ELR (cell line): Measurements from ENCODE around the gene TMEM150A.
"Not testable (repeated sequence)": the region's sequence is repeated elsewhere in the genome, so short reads cannot be mapped to it uniquely, and the experiment has no call there.

Experiments used
- DNase-seq: peaks from one replicate; pipeline ENCODE4 v3.0.0-alpha.2; 2015; ENCODE audit warnings: low read depth

The TMEM150A gene

GRCh38 chr2:85611705-85612587, 9.4 kb upstream of the TMEM150A start, which contains the start of gene C2orf68:
C2orf68 (minus strand) TSS chr2:85612066; CDS start chr2:85611984, 82 bp downstream.
- DNase-seq = peak; percentile 93

GRCh38 chr2:85611217-85611704, 8.8 kb upstream of the TMEM150A start:
- peak; percentile 43 for DNase-seq

GRCh38 chr2:85607268-85608215, 5.0 kb upstream of the TMEM150A start:
- no peak for DNase-seq

DNA sequence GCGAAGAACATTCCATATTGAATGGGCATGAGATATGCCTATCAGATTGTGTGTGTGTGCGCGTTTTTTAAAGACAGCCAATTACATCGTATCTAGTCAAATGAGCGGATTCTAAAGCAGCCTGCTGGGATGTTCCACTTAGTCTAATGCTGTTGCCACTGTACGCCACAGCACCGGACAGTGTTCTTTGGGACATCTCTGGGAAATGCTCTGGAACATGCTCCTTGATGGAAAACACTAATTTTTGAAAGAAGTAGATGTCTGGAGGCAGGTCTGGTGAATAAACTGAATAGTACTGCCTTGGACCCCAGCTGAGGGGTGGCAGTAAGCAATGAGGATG, 3.6 kb upstream of the TMEM150A start:
- no peak for DNase-seq

DNA sequence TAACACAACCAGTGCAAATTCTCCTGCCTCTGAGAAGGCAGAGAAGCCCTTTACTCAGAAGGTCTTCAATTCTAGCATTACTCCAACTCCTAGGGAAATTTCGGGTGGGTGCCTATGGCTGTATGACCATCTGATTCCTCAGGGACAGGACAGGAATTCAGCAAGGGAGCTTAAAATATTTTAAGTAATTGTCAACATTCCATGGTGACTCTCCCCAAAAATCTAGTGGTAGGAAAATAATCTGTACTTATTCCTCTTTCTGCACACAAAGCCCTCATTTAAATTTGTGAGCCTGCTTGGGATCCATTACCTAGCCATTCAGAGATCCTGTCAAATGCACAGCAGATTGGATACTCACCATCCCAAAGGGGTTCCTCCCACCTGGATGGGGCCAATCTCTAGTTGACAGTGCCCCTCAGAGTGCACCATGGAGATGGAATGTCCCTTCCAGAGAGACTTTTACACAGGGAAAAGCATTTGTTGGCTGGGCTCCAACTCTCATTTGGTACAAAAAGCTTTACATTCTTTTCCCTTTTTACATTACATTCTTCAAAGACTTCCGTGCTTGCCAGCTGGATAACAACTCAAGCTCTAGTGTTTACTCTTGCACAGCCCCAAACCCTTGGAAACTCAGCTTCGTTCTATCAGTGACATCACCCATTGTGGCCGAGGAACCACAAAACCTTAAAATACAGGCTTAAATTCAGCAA, 3.1 kb upstream of the TMEM150A start:
- peak; percentile 17 for DNase-seq

DNA sequence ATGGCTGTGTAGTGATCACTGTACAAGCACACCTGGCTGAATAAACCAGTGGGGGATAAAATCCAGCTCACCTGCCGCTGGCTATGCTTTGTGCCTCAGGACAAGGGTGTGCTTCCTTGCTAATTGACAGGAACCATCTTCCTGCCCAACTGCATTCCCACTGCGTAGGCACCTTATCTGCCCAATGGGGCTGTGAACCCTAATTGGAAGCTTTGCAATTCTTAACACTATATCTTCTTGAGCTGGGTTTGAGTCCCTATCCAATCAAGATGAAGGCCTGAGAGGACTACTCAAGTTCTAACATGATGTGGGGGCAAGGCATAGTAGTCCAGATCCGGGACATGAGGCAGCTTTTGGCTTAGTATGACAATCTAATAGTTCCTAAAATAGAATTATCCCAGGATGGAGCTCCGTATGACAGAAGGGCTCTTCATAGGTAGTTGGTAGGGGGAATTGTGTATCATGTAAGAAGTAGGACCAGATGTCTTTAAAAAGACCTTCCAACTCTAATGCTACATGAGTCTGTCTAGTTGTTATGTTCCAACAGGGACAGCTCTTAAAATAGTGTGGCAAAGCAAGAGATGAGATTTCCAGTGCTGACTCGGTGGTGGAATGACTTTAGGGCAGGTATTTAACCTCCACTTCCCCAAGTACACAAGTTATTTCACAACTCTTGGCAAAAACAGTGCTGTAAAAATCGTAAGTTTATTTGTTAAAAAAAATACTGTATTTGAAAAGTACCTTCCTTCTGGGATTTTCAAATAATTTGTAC, 2.3 kb upstream of the TMEM150A start:
- DNase-seq = no peak

DNA sequence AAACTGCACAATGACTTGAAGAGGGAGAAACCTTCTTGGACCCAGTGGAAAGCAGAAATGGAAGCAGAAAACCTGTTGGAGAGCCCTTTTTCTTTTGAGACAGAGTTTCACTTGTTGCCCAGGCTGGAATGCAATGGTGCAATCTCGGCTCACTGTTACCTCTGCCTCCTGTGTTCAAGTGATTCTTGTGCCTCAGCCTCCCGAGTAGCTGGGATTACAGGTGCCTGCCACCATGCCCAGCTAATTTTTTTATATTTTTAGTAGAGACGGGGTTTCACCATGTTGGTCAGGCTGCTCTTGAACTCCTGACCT, 1.6 kb upstream of the TMEM150A start:
- not testable (repeated sequence) for DNase-seq

DNA sequence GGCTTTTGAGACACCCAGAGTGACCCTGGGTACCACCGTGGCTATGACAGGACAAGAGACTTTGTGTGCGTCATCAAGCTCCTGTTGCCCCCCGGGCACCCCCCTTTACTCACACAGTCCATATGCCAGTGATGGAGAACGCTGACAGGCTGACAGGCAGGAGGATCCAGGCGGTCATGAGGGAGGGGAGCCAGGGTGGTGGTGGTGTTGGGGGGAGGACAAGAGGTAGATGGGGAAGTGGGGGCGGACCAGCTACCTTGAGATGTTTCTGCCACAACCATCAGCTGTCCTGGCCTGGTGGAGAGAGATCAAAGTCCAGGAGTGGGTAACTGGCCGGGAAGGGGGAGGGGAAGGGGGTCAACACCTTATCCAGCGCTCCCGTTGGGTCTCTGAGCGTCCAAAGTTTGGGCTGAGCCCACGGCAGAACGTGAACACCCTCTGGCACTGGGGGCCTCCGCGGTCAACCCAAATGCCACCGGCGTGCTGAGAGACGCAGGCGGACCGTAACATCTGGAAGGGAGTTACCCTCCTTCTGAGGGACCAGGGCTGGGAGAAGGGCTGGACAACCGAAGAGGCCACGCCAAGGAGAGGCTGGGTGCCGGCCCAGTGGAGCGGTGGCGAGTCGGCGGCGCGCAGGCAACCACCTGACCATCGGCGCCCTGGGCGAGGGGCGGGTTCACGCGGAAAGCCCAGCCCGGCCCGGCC, 575 bp downstream of the TMEM150A start:
- DNase-seq = peak; percentile 68

- no peak for DNase-seq
Observed at GRCh38 chr2:85600951-85601770, 1.3 kb downstream of the TMEM150A start.

DNA sequence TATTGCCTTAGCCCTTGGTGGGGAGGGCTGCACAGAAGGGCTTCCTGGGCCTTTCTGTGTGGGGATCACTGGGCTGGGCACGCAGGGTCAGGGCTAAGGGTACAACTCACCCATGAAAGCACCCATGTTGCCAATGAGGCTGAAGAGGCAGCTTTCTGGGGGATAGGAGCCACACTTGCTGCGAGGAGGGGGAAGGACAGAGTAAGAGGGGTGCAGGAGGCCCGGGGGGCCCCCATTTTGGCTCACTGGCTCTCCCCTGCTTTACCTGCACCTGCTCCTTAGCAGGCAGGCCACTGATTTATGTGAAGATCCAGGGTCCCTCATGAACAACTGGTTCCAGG, 2.3 kb downstream of the TMEM150A start:
- no peak for DNase-seq

DNA sequence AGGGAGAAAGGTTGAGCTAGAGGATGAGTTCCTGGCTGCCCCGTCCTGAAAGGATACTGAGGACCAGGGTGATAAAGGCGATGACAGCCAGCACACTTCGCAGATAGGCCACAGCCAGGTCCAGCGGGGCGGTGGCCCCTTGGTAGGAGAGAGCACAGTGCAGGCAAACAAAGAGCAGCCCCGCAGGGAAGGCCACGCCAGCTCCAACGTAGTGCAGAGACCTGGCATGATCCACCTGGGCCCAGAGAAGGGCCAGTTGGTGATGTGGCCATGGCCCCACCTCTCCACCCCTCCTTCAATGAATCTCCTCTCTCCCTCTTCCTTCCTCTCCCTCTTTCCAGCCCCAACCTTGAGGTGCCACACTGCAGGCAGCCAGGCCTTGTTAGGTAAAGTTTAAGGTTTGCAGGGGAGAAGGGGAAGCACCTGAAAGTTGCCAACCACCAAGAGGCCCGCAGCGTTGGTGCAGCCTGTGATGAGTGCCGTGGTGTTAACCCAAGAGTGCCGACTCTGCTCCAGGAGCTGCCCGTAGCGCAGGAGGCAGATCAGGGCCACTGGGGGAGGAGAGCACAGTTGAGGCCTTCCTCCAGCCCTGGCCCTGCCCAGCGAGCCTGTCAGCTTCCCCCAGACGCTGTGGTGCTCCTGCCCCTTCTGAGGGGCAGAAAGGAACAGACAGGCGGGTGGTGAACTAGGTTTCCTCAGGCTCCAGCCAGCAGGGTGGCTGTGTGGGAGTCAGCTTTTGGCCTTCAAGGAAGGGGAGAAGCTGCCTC, 2.8 kb downstream of the TMEM150A start:
- no peak for DNase-seq

GRCh38 chr2:85598594-85599340, 3.7 kb downstream of the TMEM150A start:
- no peak for DNase-seq

GRCh38 chr2:85597241-85597640, 5.3 kb downstream of the TMEM150A start:
- no peak for DNase-seq

DNA sequence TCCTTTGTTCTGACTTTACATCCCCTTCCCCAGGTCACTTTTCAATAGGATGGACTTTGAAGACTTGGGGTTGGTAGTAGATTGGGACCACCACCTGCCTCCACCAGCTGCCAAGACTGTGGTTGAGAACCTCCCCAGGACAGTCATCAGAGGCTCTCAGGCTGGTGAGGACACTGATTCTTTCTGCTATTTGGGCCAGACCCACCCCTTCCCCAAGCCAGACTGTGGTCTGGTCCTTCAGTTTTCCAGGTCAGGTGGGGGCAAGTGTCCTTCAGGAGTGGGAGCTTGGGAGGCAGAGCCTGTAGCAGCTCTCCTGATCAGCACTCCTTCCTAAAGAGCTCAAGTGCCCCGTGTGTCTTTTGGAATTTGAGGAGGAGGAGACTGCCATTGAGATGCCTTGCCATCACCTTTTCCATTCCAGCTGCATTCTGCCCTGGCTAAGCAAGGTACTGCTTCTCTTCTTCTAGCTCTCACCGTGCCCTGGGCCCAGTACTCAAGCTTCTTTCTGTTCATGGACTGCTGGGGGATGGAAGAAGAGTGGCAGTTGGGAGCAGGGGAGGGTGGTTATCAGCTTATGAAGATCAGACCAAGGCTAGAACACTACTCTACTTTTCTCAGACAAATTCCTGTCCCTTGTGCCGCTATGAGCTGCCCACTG, 5.9 kb downstream of the TMEM150A start:
- DNase-seq = no peak

DNA sequence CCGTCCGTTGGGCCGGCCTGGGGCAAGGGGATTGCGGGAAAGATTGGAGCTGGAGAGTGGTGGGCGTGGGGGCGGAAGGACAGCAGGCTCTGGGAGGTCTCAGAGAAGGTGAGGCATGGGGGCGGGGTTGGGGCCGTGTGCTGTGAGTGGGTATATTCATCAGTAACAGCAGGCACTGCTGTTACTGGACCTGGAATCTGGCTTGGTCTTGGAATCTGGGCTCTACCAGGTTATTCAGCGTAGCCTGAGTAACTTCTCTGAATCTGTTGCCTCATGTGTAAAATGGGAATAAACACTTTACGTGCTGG, 6.5 kb downstream of the TMEM150A start:
- peak; percentile 56 for DNase-seq

DNA sequence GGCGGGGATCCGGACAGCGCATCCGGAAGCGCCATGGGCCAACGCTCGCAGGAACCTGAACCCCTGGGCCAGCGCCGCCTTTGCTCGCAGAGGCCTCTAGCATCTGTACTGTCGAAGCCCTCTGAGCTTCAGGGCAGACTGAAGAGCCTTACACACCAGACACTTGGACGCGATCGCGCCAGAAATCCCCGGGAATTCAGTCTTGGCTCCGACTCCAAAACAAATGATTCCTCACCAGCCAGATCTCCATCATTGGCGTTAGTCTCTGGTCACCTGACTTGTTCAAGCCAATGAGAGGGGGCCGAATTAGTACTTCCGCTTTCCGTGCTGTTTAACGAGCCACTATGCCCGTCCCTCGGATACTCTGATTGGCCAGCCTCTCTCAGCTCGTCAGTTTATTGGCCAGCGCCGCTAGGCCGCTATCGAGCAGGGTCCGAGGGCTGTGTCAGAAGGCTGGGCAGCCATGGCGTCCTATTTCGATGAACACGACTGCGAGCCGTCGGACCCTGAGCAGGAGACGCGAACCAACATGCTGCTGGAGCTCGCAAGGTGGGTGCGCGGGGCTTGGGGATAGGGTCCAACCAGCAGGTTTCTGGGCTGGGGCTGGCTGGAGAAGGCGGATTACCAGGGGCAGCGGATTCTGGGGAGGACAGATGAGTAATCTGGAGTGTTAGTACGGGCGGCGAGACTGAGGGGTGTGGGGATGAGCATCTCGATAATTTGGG, 7.0 kb downstream of the TMEM150A start, which contains the start of gene RNF181:
RNF181 (plus strand) TSS at position 445 of the 725 bp plus-strand sequence; CDS start at position 464, 19 bp downstream.
- peak; percentile 99 for DNase-seq

- no peak for DNase-seq
Observed at GRCh38 chr2:85594715-85595300, 7.7 kb downstream of the TMEM150A start.
